ENCODE results near the gene SMAD7. TPM values are rescaled to one million over a fixed set of nuclear protein-coding genes. Genes with fewer than 3 reads are reported as not detected.

SMAD7 gene
- total RNA-seq, 2 experiments from 2014 or later: 244 to 254 TPM

- H3K9me3 ChIP-seq (ENCODE audit: control insufficient read depth in 1 of 2, insufficient read depth in 1 of 2, low read length in 2 of 2): no peaks in the 10 kb centered on the region
- peaks cover 67% of the 10 kb centered on the region for H3K4me1 ChIP-seq (ENCODE audit: insufficient read depth, low read length)
- peak overlapping the region; percentile 85 for H3K4me3 Mint-ChIP-seq
- no peaks in the 10 kb centered on the region for H3K9me3 Mint-ChIP-seq
- H3K27ac Mint-ChIP-seq: peak overlapping the region; percentile 74
- peaks cover 20% of the 10 kb centered on the region for H3K36me3 ChIP-seq (ENCODE audit: insufficient read depth, low read length)
- H3K4me1 Mint-ChIP-seq (ENCODE audit: low read depth): peaks cover 79% of the 10 kb centered on the region
- DNase-seq (peak in 4 of 14 experiments; percentile 44 to 68 (median 54)), ATAC-seq (ENCODE audit: poor library complexity) (no peak)
- H3K27me3 ChIP-seq (ENCODE audit: control insufficient read depth in 1 of 2, insufficient read depth in 2 of 2, low read length in 2 of 2): no peaks in the 10 kb centered on the region
- H3K27ac ChIP-seq (ENCODE audit: low read depth in 1 of 2, low read length in 2 of 2): no peak overlapping the region
- CTCF ChIA-PET: no interaction called here
- POLR2A ChIA-PET: interaction anchor here (0.6 to 3.9 kb wide), 4 partner anchors 9 to 35 kb away, joined by 3 to 20 read pairs (median 8); no protein-coding TSS in a partner anchor
- TF ChIP-seq CTCF (IDR thresholded peaks at IDR 0.05): no peak
- H3K36me3 Mint-ChIP-seq (ENCODE audit: low read depth): peaks cover 57% of the 10 kb centered on the region
- H3K27me3 Mint-ChIP-seq: no peaks in the 10 kb centered on the region
- H3K4me3 ChIP-seq (ENCODE audit: low read length): peak overlapping the region; percentile 43
- intact Hi-C loops (cut with DNase I, micrococcal nuclease): loop anchor here in 1 of 2 experiments (10.0 kb wide), 1 partner anchor 52 kb away; no protein-coding TSS in a partner anchor
These were observed 27.7 kb downstream of the SMAD7 start for GRCh38 chr18:48922801-48923730.

- Histone ChIP-seq H3K27me3 (ENCODE audit: control insufficient read depth in 1 of 2, insufficient read depth in 2 of 2, low read length in 2 of 2) (no peaks in the 10 kb centered on the region), H3K4me1 (ENCODE audit: insufficient read depth, low read length) (peaks cover 64% of the 10 kb centered on the region), H3K9me3 (ENCODE audit: control insufficient read depth in 1 of 2, insufficient read depth in 1 of 2, low read length in 2 of 2) (no peaks in the 10 kb centered on the region), H3K36me3 (ENCODE audit: insufficient read depth, low read length) (peaks cover 20% of the 10 kb centered on the region), H3K27ac (ENCODE audit: low read depth in 1 of 2, low read length in 2 of 2) (no peak overlapping the region), H3K4me3 (ENCODE audit: low read length) (peak overlapping the region; percentile 43)
- Mint-ChIP-seq H3K4me1 (ENCODE audit: low read depth) (peaks cover 79% of the 10 kb centered on the region), H3K27ac (peak overlapping the region; percentile 74), H3K36me3 (ENCODE audit: low read depth) (peaks cover 57% of the 10 kb centered on the region), H3K4me3 (peak overlapping the region; percentile 85), H3K9me3 (no peaks in the 10 kb centered on the region), H3K27me3 (no peaks in the 10 kb centered on the region)
- DNase-seq (no peak), ATAC-seq (ENCODE audit: poor library complexity) (no peak)
- POLR2A ChIA-PET: interaction anchor here (1.1 to 3.9 kb wide), 3 partner anchors 19 to 35 kb away, joined by 3 to 20 read pairs (median 13); no protein-coding TSS in a partner anchor
- intact Hi-C loops (cut with DNase I, micrococcal nuclease): loop anchor here in 1 of 2 experiments (10.0 kb wide), 1 partner anchor 52 kb away; no protein-coding TSS in a partner anchor
- CTCF ChIA-PET: interaction anchor here (1.0 kb wide), 1 partner anchor 9 kb away, joined by 3 read pairs; no protein-coding TSS in a partner anchor
- no peak for TF ChIP-seq CTCF (IDR thresholded peaks at IDR 0.05)
These were observed 28.5 kb downstream of the SMAD7 start for GRCh38 chr18:48922226-48922800.
